Breast epithelium (tissue), 4 donors: ENCODE data around the gene THOC3. TPM values are rescaled to one million over a fixed set of nuclear protein-coding genes. Genes with fewer than 3 reads are reported as not detected.
"Not testable (repeated sequence)": the region's sequence is repeated elsewhere in the genome, so short reads cannot be mapped to it uniquely, and the experiment has no call there.

Experiments
- DNase-seq, 2 donors: peaks; one replicate each; pipeline ENCODE4 v3.0.0-alpha.2; 2019; ENCODE audit warnings: low spot score in 2 of 2
- H3K27ac ChIP-seq, 2 donors: fragments of 200-600 bp; sonication (generic) in 1 of 2; one replicate each; pipeline ENCODE4 v1.5.1; 2016 to 2019; ENCODE audit warnings: mild to moderate bottlenecking in 1 of 2
- H3K27me3 ChIP-seq, 2 donors: fragments of 200-600 bp; sonication (generic) in 1 of 2; one replicate each; pipeline versions ENCODE4 v1.5.1 to v1.6.0; 2017 to 2019; ENCODE audit warnings: control low read depth in 1 of 2, mild to moderate bottlenecking in 1 of 2
- H3K36me3 ChIP-seq: fragments of 200-600 bp; one replicate; pipeline ENCODE4 v1.5.1; 2019
- H3K4me1 ChIP-seq, 2 donors: fragments of 200-600 bp; sonication (generic); one replicate each; pipeline ENCODE4 v1.5.1; 2016 to 2019; ENCODE audit warnings: control low read depth in 1 of 2
- H3K4me3 ChIP-seq, 3 donors: fragments of 200-600 bp; sonication (generic); 1 replicate in 2 of 3; 2 replicates in 1 of 3; pipeline ENCODE4 v1.5.1; 2016 to 2019; ENCODE audit warnings: mild to moderate bottlenecking in 3 of 3, moderate library complexity in 2 of 3
- H3K9me3 ChIP-seq, 2 donors: fragments of 200-600 bp; sonication (generic) in 1 of 2; one replicate each; pipeline ENCODE4 v1.5.1; 2016 to 2019; ENCODE audit warnings: control low read depth in 1 of 2
- intact Hi-C: fragments of 100-400 bp; cut with DNase I; formaldehyde crosslinking; loops from one replicate; pipeline ENCODE4 v1.15.1; 2023; ENCODE audit warnings: low total_unique reads
- total RNA-seq, 3 donors: library from RNA; depleted of rRNA; stranded (reverse); fragments of >200 nt; gene quantifications; one replicate each; pipeline ENCODE4 v1.1.0, GENCODE V29; 2016

Gene THOC3, protein sequence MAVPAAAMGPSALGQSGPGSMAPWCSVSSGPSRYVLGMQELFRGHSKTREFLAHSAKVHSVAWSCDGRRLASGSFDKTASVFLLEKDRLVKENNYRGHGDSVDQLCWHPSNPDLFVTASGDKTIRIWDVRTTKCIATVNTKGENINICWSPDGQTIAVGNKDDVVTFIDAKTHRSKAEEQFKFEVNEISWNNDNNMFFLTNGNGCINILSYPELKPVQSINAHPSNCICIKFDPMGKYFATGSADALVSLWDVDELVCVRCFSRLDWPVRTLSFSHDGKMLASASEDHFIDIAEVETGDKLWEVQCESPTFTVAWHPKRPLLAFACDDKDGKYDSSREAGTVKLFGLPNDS
- 10 to 100 TPM; 20.5 to 48.9 (median 42.3) TPM for total RNA-seq

DNA sequence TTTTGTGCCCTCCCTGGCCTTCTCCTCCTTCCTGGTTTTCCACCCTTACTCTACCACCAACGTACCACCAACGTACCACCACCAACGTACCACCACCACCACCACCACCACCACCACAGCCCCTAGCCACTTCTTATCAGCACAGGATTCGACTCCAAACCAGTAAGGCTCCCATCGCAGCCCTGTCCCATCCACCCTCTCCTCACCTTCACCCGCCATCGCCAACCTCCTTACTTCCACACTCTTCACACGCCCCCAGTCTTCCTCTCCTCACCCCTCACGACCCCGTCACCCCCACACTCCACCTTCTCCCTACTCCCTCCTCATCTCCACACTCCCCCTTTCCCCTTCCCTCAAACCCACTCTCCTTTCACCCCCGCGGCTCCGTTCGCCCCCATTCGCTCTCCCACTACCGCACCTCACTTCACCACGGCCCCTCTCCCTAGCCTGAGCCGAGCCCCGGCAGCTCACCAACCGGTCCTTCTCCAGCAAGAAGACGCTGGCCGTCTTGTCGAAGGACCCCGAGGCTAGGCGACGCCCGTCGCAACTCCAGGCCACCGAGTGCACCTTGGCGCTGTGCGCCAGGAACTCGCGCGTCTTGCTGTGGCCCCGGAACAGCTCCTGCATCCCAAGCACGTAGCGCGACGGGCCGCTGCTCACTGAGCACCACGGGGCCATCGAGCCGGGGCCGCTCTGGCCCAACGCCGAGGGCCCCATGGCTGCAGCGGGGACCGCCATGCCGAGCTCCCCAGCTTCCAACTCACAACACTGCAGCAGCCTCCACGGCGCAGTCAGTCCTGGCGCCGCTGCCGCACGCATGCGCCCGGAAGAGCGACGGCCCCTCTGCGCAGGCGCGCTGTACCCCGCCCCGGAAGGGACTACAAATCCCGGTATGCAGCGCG lies at the start of gene THOC3:
TSS of gene THOC3 (minus strand) at position 845 of the 902 bp plus-strand sequence. CDS start at position 738, 107 bp downstream.
- peak; percentile 51 to 64 for DNase-seq
- peak within 1 kb of the TSS; percentile 52 to 80 (median 59) for H3K4me3 ChIP-seq
- H3K4me1 ChIP-seq, H3K27me3 ChIP-seq, H3K27ac ChIP-seq, intact Hi-C loops, H3K9me3 ChIP-seq, H3K36me3 ChIP-seq: not testable (repeated sequence)

DNA sequence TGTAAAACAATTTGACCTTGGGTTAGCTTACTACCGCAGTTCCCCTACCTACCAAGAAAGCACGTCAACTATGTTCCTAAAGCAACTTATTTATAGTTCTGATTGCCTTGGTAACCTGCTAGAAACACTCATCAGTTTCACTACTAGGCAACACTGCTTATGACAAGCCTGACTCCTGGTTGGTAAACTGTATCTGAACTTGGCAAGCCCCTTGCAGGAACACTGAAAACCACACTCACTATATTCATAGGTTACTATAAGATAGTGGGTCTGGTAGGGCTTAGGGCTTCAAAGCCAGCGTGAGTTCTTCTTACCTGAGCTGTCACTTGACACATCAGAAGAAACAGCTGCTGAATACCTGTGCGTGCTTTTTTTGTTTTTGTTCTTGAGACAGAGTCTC lies 49.2 kb upstream of the THOC3 start:
- DNase-seq, H3K9me3 ChIP-seq, H3K36me3 ChIP-seq, H3K27ac ChIP-seq, H3K27me3 ChIP-seq, intact Hi-C loops, H3K4me3 ChIP-seq, H3K4me1 ChIP-seq: not testable (repeated sequence)

DNA sequence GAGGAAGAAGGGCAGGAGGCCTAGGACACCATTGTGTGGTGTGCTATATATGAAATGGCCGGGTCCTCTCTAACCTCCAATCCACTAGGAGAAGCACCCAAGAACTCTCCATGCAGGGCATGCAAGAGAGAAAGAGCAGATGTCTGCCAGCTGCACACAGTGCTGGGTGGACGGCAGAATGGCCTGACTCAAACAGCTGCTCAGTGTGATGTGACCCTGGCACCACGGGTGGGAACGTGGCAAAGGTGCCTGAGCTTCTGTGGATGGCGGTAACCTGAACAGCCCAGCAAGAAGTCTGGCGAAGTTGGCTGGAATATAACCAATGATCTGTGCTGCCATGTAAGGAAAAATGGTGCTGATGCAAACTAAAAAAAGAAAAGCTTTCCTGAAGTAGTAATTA lies 46.2 kb upstream of the THOC3 start:
- DNase-seq, intact Hi-C loops: not testable (repeated sequence)

DNA sequence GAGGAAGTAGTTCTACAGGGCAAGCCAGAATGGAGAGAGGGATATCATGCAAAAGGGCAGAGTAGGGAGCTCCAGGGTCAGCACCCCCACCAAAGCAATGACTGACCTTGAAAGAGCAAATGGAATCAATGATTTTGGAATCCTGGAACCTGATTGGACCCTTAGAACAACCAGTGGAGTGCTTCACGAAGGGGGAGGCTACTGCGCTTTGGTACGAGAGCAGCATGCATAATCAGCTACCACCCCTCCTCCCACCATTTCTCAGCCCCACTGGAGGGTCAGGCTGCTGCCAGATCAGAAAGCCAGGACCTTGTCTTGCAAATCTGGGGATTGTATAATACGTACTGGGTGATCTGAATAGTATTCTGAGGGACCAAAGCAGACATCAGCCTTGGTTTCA lies 43.0 kb upstream of the THOC3 start:
- intact Hi-C loops, H3K36me3 ChIP-seq, H3K4me3 ChIP-seq, DNase-seq, H3K27ac ChIP-seq, H3K27me3 ChIP-seq, H3K9me3 ChIP-seq, H3K4me1 ChIP-seq: not testable (repeated sequence)

More for the DNA sequence above, 46.2 kb upstream of the THOC3 start:
- H3K36me3 ChIP-seq, H3K27me3 ChIP-seq, H3K4me3 ChIP-seq, H3K4me1 ChIP-seq, H3K27ac ChIP-seq, H3K9me3 ChIP-seq: not testable (repeated sequence)

DNA sequence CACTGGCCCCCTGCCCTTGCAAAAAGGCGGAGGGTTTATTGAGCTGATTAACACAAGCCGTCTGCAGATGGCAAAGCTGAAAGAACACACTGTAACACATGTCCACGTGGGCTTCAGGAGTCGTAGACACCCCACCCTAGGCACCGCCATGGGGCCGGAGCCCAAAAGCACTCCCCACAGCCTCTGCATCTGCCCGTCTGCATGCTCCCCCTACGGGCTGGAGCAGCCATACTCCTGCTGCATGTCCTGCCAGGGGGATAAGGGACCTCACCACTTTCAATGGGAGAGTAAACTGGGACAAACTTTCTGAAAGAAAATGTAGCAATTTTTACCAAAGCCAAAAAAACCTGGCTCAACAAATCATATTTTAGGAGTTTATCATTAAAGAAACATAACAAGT lies 42.1 kb upstream of the THOC3 start:
- H3K36me3 ChIP-seq, H3K27ac ChIP-seq, DNase-seq, H3K4me3 ChIP-seq, H3K27me3 ChIP-seq, H3K4me1 ChIP-seq, H3K9me3 ChIP-seq, intact Hi-C loops: not testable (repeated sequence)

DNA sequence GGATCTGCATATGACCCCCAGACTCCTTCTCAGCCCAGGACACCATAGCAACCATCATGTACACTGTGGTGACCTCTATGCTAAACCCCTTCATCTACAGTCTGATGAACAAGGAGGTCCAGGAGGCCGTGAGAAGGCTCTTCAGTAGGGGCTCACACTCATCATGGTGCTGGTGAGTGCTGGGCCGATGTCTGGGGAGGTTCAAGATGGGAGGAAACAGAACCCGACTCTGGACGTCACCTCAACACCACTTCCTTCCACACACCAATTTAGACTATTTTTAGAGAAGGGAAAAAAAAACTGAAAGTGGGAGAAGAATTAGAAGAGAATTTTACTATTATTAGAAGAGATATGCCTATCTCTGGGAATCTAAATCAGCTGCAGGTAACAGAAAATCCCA lies 39.1 kb upstream of the THOC3 start:
- H3K36me3 ChIP-seq, H3K4me3 ChIP-seq, H3K27ac ChIP-seq, H3K27me3 ChIP-seq, H3K4me1 ChIP-seq, intact Hi-C loops, H3K9me3 ChIP-seq, DNase-seq: not testable (repeated sequence)

DNA sequence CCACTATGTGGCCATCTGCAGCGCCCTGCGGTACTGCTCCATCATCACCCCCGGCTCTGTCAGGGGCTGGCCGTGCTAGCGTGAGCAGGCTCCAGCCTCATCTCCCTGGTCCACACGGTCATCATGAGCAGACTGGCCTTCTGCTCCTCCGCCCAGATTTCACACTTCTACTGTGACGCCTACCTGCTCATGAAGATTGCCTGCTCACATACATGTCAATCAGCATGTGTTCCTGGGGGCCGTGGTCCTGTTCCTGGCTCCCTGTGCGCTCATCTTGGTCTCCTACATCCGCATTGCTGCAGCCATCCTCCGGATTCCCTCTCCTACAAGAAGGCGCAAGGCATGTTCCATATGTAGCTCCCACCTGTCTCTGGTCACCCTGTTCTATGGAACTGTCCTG lies 38.7 kb upstream of the THOC3 start:
- DNase-seq, intact Hi-C loops, H3K4me3 ChIP-seq, H3K9me3 ChIP-seq, H3K36me3 ChIP-seq, H3K27ac ChIP-seq, H3K27me3 ChIP-seq, H3K4me1 ChIP-seq: not testable (repeated sequence)

DNA sequence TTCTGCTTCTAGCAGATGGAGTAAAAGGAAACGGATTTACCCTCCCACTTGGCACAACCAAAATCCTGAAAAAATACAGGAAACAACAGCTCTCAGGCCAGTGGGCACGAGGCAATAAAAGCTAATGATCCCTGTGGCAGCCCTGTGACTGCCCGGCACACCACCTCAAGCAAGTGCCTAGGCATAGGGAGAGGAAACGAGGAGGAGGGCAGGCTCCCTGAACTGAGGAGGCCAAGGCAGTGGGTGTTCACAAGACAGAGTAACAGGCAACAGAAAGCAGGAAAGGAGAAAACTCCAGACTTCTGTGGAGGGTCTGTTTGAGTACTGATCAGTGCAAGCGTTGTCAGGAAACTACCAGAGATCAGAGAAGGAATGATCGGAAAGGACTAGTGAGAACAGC lies 29.9 kb upstream of the THOC3 start:
- H3K4me3 ChIP-seq, H3K27ac ChIP-seq, H3K4me1 ChIP-seq, H3K27me3 ChIP-seq, intact Hi-C loops, DNase-seq, H3K36me3 ChIP-seq, H3K9me3 ChIP-seq: not testable (repeated sequence)

DNA sequence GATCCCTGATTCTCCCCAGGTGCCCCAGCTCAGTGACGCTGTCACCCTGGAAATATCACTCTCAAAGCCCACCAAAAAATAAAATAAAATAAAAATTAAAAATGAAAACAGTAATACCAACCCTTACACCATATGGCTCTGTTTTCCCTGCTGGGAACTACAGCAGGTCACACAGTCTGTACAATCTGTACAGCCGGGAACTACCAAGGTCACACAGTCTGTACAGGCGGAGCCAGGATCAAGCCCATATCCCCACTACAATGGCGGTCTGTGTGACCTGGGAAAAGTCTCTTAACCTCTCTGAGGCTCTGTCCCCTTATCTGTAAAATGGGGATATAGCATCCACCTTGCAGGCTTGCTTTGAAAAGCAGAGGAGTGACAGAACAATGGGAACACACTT lies 29.4 kb upstream of the THOC3 start:
- H3K4me1 ChIP-seq, DNase-seq, H3K9me3 ChIP-seq, intact Hi-C loops, H3K36me3 ChIP-seq, H3K27ac ChIP-seq, H3K4me3 ChIP-seq, H3K27me3 ChIP-seq: not testable (repeated sequence)

DNA sequence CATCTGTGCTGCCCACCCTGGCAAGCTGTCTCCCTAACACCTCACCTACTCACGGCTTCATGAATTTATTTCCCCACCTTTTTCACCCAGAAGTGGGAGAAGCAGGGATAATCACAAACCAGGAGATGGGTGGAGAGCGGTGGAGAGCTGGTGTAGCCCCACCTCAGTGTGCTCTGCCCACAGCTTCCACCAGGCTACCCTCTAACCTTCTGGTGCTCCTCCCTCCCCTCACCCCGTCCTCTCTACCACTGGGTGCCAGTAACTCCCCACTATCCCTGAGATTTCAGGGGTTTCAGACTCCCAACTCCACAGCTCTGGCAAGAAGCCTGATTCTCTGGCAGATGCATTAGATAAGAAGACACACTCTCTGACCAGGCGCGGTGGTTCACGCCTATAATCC lies 28.7 kb upstream of the THOC3 start:
- H3K4me3 ChIP-seq, H3K4me1 ChIP-seq, H3K27ac ChIP-seq, H3K36me3 ChIP-seq, intact Hi-C loops, DNase-seq, H3K9me3 ChIP-seq, H3K27me3 ChIP-seq: not testable (repeated sequence)

DNA sequence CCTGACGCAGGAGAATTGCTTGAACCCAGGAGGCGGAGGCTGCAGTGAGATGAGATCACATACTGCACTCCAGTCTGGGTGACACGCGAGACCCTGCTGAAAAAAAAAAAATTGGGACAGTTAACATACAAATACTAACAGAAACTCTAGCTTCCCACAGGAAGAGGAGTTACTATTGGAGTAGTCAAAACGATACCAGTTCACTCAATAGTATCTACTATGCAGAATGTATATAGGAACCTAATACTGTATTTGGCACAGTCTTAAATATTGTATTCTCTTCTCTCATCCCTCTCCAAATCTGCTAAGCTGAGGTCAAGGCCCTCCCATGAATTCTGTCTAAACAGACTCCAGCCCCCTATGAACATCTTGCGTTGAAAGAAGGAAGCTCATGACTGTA lies 27.4 kb upstream of the THOC3 start:
- DNase-seq, H3K9me3 ChIP-seq, H3K4me1 ChIP-seq, H3K27me3 ChIP-seq, H3K4me3 ChIP-seq, H3K36me3 ChIP-seq, H3K27ac ChIP-seq, intact Hi-C loops: not testable (repeated sequence)

DNA sequence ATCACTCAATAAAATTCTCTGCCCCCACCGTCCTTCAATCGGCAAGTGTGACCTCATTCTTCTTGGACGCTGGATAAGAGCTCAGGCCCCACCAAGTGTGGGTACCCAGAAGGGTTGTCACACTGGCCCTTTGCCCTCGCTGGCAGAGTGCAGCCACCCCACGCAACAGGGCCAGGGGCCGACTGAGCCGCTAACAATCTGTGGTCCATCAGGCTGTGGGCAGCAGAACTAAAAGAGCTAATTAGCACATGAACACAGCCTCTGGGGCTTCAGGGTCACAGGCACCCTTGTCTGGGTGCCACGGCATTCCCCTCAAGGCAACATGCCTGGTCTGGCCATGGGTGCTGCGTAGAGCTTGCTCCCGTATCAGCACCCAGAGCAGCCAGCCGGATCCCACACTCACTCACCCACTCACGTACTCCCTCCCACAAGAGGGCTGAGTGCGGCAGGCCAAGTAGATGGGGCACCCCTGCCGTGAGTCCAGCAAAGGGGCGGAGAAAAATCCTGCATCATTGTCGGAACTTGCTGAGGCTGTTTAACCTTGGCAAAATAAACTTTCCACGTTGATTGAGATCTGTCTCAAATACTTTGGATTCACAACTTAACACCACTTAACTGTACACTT lies 11.4 kb upstream of the THOC3 start:
- H3K4me1 ChIP-seq, H3K4me3 ChIP-seq, H3K27ac ChIP-seq, intact Hi-C loops, H3K9me3 ChIP-seq, H3K27me3 ChIP-seq, H3K36me3 ChIP-seq, DNase-seq: not testable (repeated sequence)

DNA sequence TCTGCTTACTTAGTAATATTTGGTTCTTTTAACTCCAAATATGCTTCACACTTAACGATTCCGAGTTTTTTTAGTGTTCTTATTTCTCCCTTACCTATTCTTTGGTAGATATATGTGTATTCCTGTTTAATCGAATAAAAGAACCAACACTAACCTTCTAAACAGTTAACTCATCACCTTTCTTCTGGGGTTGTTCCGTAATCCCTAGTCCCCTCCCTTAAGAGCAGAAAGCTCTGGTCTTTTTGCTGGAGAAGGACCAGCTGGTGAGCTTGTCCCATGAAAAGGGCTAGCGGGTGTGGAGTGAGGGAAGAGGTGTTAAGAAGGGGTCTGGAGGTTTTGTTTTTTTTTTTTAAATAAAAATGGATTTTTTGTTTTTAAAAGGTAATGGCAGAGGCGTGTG lies 266 bp upstream of the THOC3 start:
- peak overlapping the region; percentile 52 to 80 (median 59) for H3K4me3 ChIP-seq
- H3K27me3 ChIP-seq, intact Hi-C loops, DNase-seq, H3K36me3 ChIP-seq, H3K27ac ChIP-seq, H3K4me1 ChIP-seq, H3K9me3 ChIP-seq: not testable (repeated sequence)
